ENCODE results near the gene FXYD6. TPM values are rescaled to one million over a fixed set of nuclear protein-coding genes. Genes with fewer than 3 reads are reported as not detected.
A peak's percentile ranks its signal among the peaks of the same experiment; 100 is the strongest.

FXYD6 gene
- total and polyA plus RNA-seq, 9 donors, result 119 to 445 (median 264) TPM

DNA sequence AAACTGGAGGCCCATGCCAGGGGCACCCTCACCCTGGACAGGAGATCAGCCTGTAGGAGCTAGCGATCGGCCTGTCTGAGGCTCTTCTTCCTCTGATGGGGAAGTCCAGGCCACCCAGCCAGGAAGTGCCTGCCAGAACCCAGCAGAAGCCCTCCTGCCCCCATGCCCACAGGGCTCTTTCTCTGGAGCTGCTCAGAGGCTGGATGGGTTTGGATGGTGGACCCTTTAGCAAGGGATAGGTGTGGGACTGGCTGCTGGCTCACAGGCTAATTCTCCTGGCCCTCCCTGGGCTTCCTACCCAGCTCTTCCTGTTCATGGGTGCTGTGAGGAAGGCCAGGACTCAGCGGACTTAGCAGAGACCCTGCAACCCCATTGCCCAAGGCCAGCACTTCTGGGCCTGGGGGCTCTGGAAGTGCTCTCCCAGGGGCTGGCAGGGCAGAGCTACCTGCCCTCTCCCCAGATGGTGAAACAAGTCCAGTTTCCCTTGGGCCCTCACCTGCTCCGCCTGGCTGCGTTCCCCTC, 59.6 kb downstream of the FXYD6 start:
- Histone ChIP-seq H3K9me3 (no peaks in the 10 kb centered on the region), H3K4me3 (no peak overlapping the region), H3K27me3 (no peaks in the 10 kb centered on the region), H3K36me3 (no peaks in the 10 kb centered on the region), H3K27ac (no peak overlapping the region), H3K4me1 (ENCODE audit: insufficient read depth) (peaks cover 3% of the 10 kb centered on the region)
- DNase-seq, result peak in 2 of 5 donors; percentile 23 to 37
- intact Hi-C loops (cut with DNase I), result loop anchor here in 3 of 4 donors (5.0 kb wide), 3 partner anchors 130 to 390 kb away; no protein-coding TSS in a partner anchor
- no peak for TF ChIP-seq EP300 (IDR thresholded peaks at IDR 0.05)
- no peak for TF ChIP-seq POLR2A (IDR thresholded peaks at IDR 0.05)
- TF ChIP-seq, protein P1, sequence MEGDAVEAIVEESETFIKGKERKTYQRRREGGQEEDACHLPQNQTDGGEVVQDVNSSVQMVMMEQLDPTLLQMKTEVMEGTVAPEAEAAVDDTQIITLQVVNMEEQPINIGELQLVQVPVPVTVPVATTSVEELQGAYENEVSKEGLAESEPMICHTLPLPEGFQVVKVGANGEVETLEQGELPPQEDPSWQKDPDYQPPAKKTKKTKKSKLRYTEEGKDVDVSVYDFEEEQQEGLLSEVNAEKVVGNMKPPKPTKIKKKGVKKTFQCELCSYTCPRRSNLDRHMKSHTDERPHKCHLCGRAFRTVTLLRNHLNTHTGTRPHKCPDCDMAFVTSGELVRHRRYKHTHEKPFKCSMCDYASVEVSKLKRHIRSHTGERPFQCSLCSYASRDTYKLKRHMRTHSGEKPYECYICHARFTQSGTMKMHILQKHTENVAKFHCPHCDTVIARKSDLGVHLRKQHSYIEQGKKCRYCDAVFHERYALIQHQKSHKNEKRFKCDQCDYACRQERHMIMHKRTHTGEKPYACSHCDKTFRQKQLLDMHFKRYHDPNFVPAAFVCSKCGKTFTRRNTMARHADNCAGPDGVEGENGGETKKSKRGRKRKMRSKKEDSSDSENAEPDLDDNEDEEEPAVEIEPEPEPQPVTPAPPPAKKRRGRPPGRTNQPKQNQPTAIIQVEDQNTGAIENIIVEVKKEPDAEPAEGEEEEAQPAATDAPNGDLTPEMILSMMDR (IDR thresholded peaks at IDR 0.05), result no peak
- 86 to 90% (median 87%) methylated on average over 3 to 5 of the region's 5 CpGs for WGBS, 3 donors

DNA sequence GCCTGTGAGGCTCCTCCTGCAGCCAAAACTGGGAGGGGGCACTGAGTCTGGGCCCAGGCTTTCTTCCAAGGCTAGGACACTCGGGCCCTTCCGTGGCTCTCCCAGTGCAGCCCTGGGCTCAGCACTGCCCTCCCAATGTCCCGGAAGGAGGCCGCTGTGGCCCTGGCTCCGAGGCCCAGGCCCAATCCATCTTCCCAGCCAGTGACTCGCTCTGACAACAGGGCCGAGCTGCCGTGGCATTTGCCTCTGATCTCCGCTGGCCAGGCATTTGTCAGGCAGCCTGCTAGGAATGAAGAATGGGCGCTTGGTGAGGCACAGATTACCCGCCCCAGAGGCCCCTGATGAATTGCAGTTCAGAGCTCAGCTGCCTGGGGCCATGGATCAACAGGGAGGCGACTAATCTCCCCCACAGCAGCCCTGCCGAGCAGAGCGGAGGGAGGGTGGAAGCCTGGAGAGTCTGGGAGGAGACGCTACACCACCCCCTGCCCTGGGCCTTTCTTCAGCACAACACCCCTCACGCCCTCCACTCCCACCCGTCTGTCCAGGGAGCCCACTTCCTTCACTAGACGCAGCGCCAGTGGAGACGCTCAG, 60.2 kb downstream of the FXYD6 start:
- TF ChIP-seq EP300 (IDR thresholded peaks at IDR 0.05) (no peak), POLR2A (IDR thresholded peaks at IDR 0.05) (no peak)
- TF ChIP-seq, protein P1 (IDR thresholded peaks at IDR 0.05), result no peak
- 50 to 74% (median 72%) methylated on average over 20 of the region's 20 CpGs for WGBS, 3 donors
- Histone ChIP-seq H3K27me3 (no peaks in the 10 kb centered on the region), H3K4me3 (no peak overlapping the region), H3K27ac (no peak overlapping the region), H3K9me3 (no peaks in the 10 kb centered on the region), H3K4me1 (ENCODE audit: insufficient read depth) (peaks cover 3% of the 10 kb centered on the region), H3K36me3 (no peaks in the 10 kb centered on the region)
- peak in 1 of 5 donors; percentile 40 for DNase-seq
- intact Hi-C loops (cut with DNase I), result loop anchor here in 3 of 4 donors (5.0 kb wide), 3 partner anchors 131 to 389 kb away; no protein-coding TSS in a partner anchor

DNA sequence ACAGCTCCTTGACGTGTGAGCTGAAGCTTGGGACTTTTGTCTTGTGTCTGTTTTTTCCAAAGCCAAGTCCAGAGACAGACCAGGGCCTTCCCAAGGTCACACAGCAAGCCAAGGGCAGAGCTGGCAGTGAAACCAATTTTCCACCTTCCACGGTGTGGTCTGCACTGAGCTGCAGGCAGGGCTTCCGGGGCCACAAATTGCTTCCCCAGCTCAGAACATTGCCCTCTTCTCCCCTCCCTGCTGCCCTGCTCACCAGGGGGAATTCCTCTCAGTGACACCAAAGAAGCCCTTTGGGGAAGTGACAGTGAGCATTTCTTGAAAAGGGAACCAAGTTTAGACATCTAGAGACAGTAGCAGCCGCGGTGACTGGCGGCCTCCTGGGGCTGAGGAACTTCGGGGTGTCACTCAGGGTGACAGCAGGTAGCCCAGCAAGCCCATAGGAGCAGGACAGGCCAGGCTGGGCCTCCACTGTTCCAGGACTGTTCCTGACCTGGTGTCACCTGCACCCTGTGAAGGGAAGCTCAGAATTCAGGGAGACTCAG, 61.1 kb downstream of the FXYD6 start:
- Histone ChIP-seq H3K9me3 (no peaks in the 10 kb centered on the region), H3K4me1 (ENCODE audit: insufficient read depth) (peaks cover 3% of the 10 kb centered on the region), H3K27me3 (no peaks in the 10 kb centered on the region), H3K27ac (no peak overlapping the region), H3K4me3 (no peak overlapping the region), H3K36me3 (no peaks in the 10 kb centered on the region)
- intact Hi-C loops (cut with DNase I), result loop anchor here in 3 of 4 donors (5.0 kb wide), 3 partner anchors 132 to 388 kb away; no protein-coding TSS in a partner anchor
- TF ChIP-seq, protein P1 (IDR thresholded peaks at IDR 0.05), result no peak
- TF ChIP-seq POLR2A (IDR thresholded peaks at IDR 0.05) (no peak), EP300 (IDR thresholded peaks at IDR 0.05) (no peak)
- DNase-seq, result no peak
- 60 to 70% (median 66%) methylated on average over 6 to 7 of the region's 7 CpGs for WGBS, 3 donors

DNA sequence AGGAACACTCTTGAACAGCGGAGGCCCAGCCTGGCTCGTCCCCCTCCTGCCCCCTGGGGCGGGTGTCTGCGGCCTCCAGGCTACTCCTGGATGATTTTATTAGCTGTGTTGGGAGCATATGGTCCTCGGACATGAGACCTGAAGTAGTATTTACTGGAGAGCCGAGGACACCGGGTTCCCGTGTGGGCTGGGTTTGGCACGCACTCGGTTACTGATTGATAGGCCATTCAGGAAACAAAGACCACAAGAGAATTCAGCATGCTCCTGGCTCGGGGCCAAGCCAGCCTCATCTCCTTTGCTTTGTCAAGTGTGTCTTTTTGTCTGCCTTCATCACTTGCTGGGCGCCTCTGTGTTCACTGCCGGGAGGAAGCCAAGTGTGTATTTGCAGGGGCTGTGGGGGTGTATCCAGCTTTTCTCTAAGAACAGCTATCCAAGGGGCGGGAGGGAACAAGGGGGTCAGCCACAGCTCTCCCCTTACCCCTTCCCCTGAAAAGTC, 61.6 kb downstream of the FXYD6 start:
- 40 to 63% (median 54%) methylated on average over 14 of the region's 14 CpGs for WGBS, 3 donors
- H3K36me3 ChIP-seq, result no peaks in the 10 kb centered on the region
- peaks cover 3% of the 10 kb centered on the region for H3K4me1 ChIP-seq (ENCODE audit: insufficient read depth)
- intact Hi-C loops (cut with DNase I), result loop anchor here in 3 of 4 donors (5.0 kb wide), 3 partner anchors 132 to 388 kb away; no protein-coding TSS in a partner anchor
- TF ChIP-seq EP300 (IDR thresholded peaks at IDR 0.05) (no peak), POLR2A (IDR thresholded peaks at IDR 0.05) (no peak)
- TF ChIP-seq, protein P1 (IDR thresholded peaks at IDR 0.05), result no peak
- H3K27me3 ChIP-seq, result no peaks in the 10 kb centered on the region
- DNase-seq, result peak in 1 of 5 donors; percentile 47
- no peak overlapping the region for H3K27ac ChIP-seq
- H3K9me3 ChIP-seq, result no peaks in the 10 kb centered on the region
- H3K4me3 ChIP-seq, result no peak overlapping the region
